HepG2 (cell line): ENCODE measurements around the gene DHRS11. TPM values are rescaled to one million over a fixed set of nuclear protein-coding genes. Genes with fewer than 3 reads are reported as not detected.

Experiments used
- ATAC-seq: fragments of 200-7000 bp; cut with Tn5 transposase; 3 replicates; pipeline ENCODE4 v1.9.1; 2020; ENCODE audit warnings: mild to moderate bottlenecking, moderate library complexity
- BruUV-seq: library from RNA; stranded (reverse); fragments of 400-500 nt; replicated peaks from 2 replicates; lab custom pipeline; 2021; lab: Mats Ljungman, UMichigan
- CTCF ChIA-PET: fragments of 300-600 bp; formaldehyde crosslinking; extraction: SDS; loops from one replicate; lab custom pipeline; 2021; ENCODE audit warnings: low total read pairs, inconsistent platforms, low intra/inter-chr PET ratio; lab: Yijun Ruan, JAX
- POLR2A ChIA-PET: fragments of 350-600 bp; sonication (Branson Sonifier 250); formaldehyde crosslinking; loops from one replicate; lab custom pipeline; 2020; ENCODE audit warnings: antibody characterized with exemption, inconsistent platforms; lab: Yijun Ruan, JAX
- DNase-seq: peaks from one replicate; pipeline ENCODE4 v3.0.0-alpha.2; 2015; ENCODE audit warnings: low spot score
- FAIRE-seq: peaks from 3 replicates; lab custom pipeline; 2011; peaks lifted over from hg19 to GRCh38; lab: Jason Lieb, UNC
- H2AFZ ChIP-seq: one replicate; pipeline ENCODE4 v1.6.1; 2011; ENCODE audit warnings: low read length, inconsistent platforms
- H3K27ac ChIP-seq: fragments of 300-600 bp; 3 replicates; pipeline ENCODE4 v1.8.0; 2011; ENCODE audit warnings: mixed run types, mild to moderate bottlenecking, mixed read lengths, low read length, inconsistent platforms; ENCODE audit not compliant: insufficient read depth; ENCODE audit errors: extremely low read length
- H3K27me3 ChIP-seq, 2 experiments: fragments of 200-600 bp in 1 of 2; 2 replicates in 1 of 2; 3 replicates in 1 of 2; pipeline versions ENCODE4 v1.6.0 to v1.8.0; 2011; ENCODE audit warnings: low read length in 2 of 2, mild to moderate bottlenecking in 2 of 2, moderate library complexity in 2 of 2, inconsistent platforms in 1 of 2; ENCODE audit not compliant: insufficient read depth in 2 of 2, control insufficient read depth in 1 of 2
- H3K36me3 ChIP-seq, 2 experiments: fragments of 200-600 bp in 1 of 2; replicated peaks in 1 of 2; 2 replicates in 1 of 2; 3 replicates in 1 of 2; pipeline versions ENCODE4 v1.5.1 to v1.8.0; 2011; ENCODE audit warnings: low read length in 2 of 2, inconsistent platforms in 1 of 2; ENCODE audit not compliant: insufficient read depth in 2 of 2, control insufficient read depth in 1 of 2
- H3K4me1 ChIP-seq: 2 replicates; pipeline ENCODE4 v1.5.1; 2012; ENCODE audit warnings: low read length, inconsistent platforms; ENCODE audit not compliant: insufficient read depth
- H3K4me2 ChIP-seq: 2 replicates; pipeline ENCODE4 v1.6.0; 2011; ENCODE audit warnings: low read depth, low read length, inconsistent platforms
- H3K4me3 ChIP-seq, 3 experiments: fragments of 200-600 bp in 1 of 3; sonication (generic), shearing (Covaris generic) in 1 of 3; replicated peaks in 1 of 3; 2 replicates each; pipeline ENCODE4 v1.5.1; 2011 to 2016; ENCODE audit warnings: low read length in 3 of 3, inconsistent platforms in 2 of 3, low read depth in 2 of 3, mild to moderate bottlenecking in 2 of 3, control low read depth in 1 of 3, mixed read lengths in 1 of 3; ENCODE audit not compliant: insufficient read depth in 1 of 3
- H3K79me2 ChIP-seq: one replicate; pipeline ENCODE4 v1.6.1; 2011; ENCODE audit warnings: low read length, inconsistent platforms; ENCODE audit not compliant: insufficient read depth
- H3K9ac ChIP-seq: 2 replicates; pipeline ENCODE4 v1.6.0; 2011; ENCODE audit warnings: mild to moderate bottlenecking, low read depth, low read length, inconsistent platforms; ENCODE audit not compliant: insufficient read depth
- H3K9me3 ChIP-seq: 2 replicates; pipeline ENCODE4 v1.5.1; 2012; ENCODE audit warnings: mild to moderate bottlenecking, low read length
- H4K20me1 ChIP-seq: 2 replicates; pipeline ENCODE4 v1.6.0; 2011; ENCODE audit warnings: inconsistent platforms, mild to moderate bottlenecking, low read length, moderate library complexity; ENCODE audit not compliant: insufficient read depth
- ESRRA ChIP-seq: sonication (generic); formaldehyde crosslinking; IDR thresholded peaks from 2 replicates; pipeline ENCODE4 v1.5.1; 2020; ENCODE audit warnings: mild to moderate bottlenecking, low read depth, missing genetic modification reagents
- KDM2A ChIP-seq: sonication (generic); formaldehyde crosslinking; IDR thresholded peaks from 2 replicates; pipeline ENCODE4 v1.4.0; 2020; ENCODE audit warnings: low read depth, missing genetic modification reagents, borderline replicate concordance
- MNT ChIP-seq: fragments of 450-650 bp; IDR thresholded peaks from 2 replicates; pipeline ENCODE4 v1.6.1; 2016
- SRSF1 ChIP-seq: fragments of 200-400 bp; formaldehyde crosslinking; optimal IDR thresholded peaks from 2 replicates; pipeline ENCODE3; 2017; ENCODE audit warnings: mild to moderate bottlenecking, low read depth, low read length, moderate library complexity
- ZBTB44 ChIP-seq: sonication (generic); formaldehyde crosslinking; IDR thresholded peaks from 2 replicates; pipeline ENCODE4 v1.4.0; 2020; ENCODE audit warnings: missing genetic modification reagents
- ZNF446 ChIP-seq: sonication (generic); formaldehyde crosslinking; IDR thresholded peaks from 2 replicates; pipeline ENCODE4 v1.5.0; 2020; ENCODE audit warnings: mild to moderate bottlenecking, missing genetic modification reagents
- ZNF530 ChIP-seq: sonication (generic); formaldehyde crosslinking; IDR thresholded peaks from 2 replicates; pipeline ENCODE4 v1.5.0; 2020; ENCODE audit warnings: low read depth, mild to moderate bottlenecking, missing genetic modification reagents
- ZNF83 ChIP-seq: sonication (generic); formaldehyde crosslinking; IDR thresholded peaks from 2 replicates; pipeline ENCODE4 v1.4.0; 2020; ENCODE audit warnings: missing genetic modification reagents, mild to moderate bottlenecking, borderline replicate concordance
- WGBS: methylation state at CpG from one replicate; pipeline ENCODE4 v1.1.6; 2017; ENCODE audit warnings: low lambda C conversion rate; 5-methylcytosine and 5-hydroxymethylcytosine counted together
- in situ Hi-C: cut with HindIII; loops from 2 replicates; pipeline ENCODE4 v1.10.0; 2017; ENCODE audit warnings: low pct_unique_long_range_greater_than_20kb; ENCODE audit not compliant: extremely low pct_ligation_motif_present
- intact Hi-C: fragments of 100-400 bp; cut with micrococcal nuclease; formaldehyde crosslinking; loops from one replicate; pipeline ENCODE4 v1.10.0; 2022; ENCODE audit not compliant: unreplicated experiment
- polyA plus RNA-seq, 8 experiments: library from polyadenylated mRNA; depleted of rRNA in 3 of 8; stranded (reverse) in 7 of 8; unstranded in 1 of 8; fragments of >200 nt; fragmentation: Illumina TruSeq in 4 of 8; extraction: Trizol in 4 of 8; gene quantifications; 2 replicates each; pipeline versions ENCODE4 v1.2.1 to v1.2.3, GENCODE V29; 2011 to 2016; ENCODE audit warnings: low read depth in 4 of 8, missing spikeins in 1 of 8, mixed read lengths in 1 of 8; ENCODE audit not compliant: insufficient read depth in 1 of 8
- total RNA-seq, 5 experiments: library from RNA; depleted of rRNA; stranded (reverse); fragments of >200 nt; fragmentation: Illumina TruSeq; extraction: Trizol; gene quantifications; 2 replicates each; pipeline ENCODE4 v1.2.3, GENCODE V29; 2016; ENCODE audit warnings: low read depth in 1 of 5

The DHRS11 gene
- total and polyA plus RNA-seq, 2 of the 13 experiments (the other 11 are each of a cell fraction or from before 2014, with no cell fraction given): 28.4 to 41.9 TPM

- Histone ChIP-seq H3K9me3 (no peaks in the 10 kb centered on the region), H3K27me3 (no peaks in the 10 kb centered on the region), H3K27ac (no peak overlapping the region), H3K9ac (no peak overlapping the region), H4K20me1 (no peaks in the 10 kb centered on the region), H3K4me2 (no peak overlapping the region), H3K4me3 (no peak overlapping the region), H3K4me1 (peaks cover 18% of the 10 kb centered on the region), H3K36me3 (peaks cover 17 to 68% of the 10 kb centered on the region in 2 experiments), H2AFZ (no peak overlapping the region), H3K79me2 (no peaks in the 10 kb centered on the region)
- ATAC-seq (no peak), DNase-seq (no peak), FAIRE-seq (no peak)
- no TSS peak for BruUV-seq
- TF ChIP-seq ZNF530 (CRISPR knock-in tag): no peak
- TF ChIP-seq ZNF83 (CRISPR knock-in tag): no peak
- TF ChIP-seq ZNF446 (CRISPR knock-in tag): no peak
- no peak for TF ChIP-seq KDM2A (CRISPR knock-in tag)
- no peak for TF ChIP-seq ZBTB44 (CRISPR knock-in tag)
- TF ChIP-seq SRSF1: no peak
- no peak for TF ChIP-seq MNT
- TF ChIP-seq ESRRA (CRISPR knock-in tag): no peak
- ChIA-PET CTCF (no interaction called here), POLR2A (interaction anchor here (1.2 kb wide), 1 partner anchor 41 kb away, joined by 3 read pairs; the partner anchor contains the start of gene GGNBP2)
- WGBS: 94% methylated on average over 2 of the region's 2 CpGs
- in situ Hi-C loops (no loop called here), intact Hi-C loops (no loop called here)
Observed at GRCh38 chr17:36586138-36586537, 5.5 kb upstream of the DHRS11 start.
